Middle frontal gyrus (tissue), 1 donor: ENCODE results near the gene ID2.
A peak's percentile ranks its signal among the peaks of the same experiment; 100 is the strongest.

Experiments used
- DNase-seq: peaks from one replicate; pipeline ENCODE4 v3.0.0-alpha.2; 2015; ENCODE audit warnings: low spot score; ENCODE audit errors: extremely low spot score

The ID2 gene

DNA sequence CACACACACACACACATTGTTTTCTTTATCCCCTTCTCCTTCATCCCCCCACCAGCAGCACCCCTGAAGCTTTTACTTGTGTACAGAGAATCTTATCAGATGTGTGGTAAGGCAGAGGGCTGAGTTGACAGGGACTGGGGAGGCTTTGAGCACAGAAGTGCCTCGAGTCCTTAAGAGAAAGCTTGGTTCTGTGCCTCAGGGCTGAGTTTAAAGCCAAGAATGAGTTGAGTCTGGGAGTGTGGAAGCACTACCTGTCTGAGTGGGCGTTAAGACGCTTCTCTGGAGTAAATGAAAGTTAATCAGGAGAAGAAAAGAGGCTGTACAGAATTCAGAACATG lies 2.7 kb downstream of the ID2 start:
- no peak for DNase-seq

DNA sequence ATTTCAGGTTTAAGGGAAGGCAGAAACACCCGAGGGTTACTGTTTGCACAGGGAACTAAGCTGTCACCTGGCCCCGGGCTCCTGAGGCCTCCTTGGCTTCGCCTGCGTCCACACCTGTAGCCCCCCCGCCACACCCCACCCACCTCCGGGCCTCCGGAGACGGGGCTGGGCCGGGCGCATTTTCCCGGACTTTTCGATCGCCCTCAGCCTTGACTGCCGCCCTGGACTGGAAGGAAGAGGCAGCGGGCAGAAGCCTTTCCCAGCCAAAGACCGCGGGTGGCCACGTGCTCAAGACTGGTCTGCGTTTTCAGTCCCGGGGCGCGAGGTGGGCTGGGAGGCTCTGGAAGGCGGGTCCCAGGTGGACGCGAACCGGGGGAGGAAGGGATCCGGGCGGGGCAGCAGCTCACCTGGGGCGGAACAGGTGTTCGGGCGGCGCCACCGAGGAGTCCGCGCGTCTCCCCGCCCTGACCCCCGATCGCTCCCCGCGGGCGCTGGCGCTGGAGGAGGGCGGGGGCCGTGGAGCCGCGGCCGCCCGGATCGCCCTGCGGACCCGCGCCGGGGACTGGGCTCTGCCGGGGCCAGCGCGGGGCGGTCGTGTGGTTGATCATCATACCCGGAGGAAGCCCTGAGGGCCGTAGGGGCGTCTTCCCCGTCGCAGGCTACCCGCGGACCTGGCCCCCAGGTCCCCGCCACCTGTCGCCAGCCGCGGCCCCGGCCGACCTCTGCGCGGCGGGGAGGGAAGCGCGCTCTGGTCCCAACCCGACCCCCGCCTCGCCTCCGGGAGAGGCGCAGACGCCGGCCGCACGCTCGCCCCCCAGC lies 3.2 kb downstream of the ID2 start:
- DNase-seq, result no peak

DNA sequence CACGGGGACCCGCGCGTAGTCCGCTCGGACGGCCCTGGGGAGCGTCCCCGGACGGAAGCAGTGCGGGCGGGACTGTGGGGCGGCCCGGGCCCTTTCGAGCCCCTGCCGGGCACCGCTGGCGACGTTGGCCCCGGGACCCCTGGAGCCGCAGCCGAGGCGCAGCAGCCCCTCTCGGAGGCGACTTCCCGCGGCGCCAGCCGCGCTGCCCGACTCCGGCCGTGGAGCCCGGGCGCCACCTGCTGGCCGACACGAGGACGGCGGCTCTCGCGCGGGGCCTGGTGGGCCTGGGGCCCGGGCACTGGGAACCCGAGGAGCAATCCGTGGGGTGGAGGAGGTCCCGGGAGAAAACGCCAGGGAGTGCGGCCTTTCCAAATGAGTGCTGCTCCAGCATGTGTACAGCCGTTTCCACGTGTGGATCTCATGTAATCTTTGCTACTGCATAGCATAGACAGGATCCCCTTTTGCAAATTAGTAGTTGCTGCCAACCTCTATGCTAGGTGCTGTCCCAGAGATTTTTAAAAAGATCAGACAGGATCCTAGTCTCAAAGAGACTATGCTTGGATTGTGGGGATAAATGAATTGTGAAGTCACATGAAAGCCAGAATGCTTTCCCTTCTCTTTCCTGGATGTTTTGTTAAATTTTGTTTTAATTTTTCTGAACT lies 4.0 kb downstream of the ID2 start:
- peak; percentile 51 for DNase-seq

DNA sequence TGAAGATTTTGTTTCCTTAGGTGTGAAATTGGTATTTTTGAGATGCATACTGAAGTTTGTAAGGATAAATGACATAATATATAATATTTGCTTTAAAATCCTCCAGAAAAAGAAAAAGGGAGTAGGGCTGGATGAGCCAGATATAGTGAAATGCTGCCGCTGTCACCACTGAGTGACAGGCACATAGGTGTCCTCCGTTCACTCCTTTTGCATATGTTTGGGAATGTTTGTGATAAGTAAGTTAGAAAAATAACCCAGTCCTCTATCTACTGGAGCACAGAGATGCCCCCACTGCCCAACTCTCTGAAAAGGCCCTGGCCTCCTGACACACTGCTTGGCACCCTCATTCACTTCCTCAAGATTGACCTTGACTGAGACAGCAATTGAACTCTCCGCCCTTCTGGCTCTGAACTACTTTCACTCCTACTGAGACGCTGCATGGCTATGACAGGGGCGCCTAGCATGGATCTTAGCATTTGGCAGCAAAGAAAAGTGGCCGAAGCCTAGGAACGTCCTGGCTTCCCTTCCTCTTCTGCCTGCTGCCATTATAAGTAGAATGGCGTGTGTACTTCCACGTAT lies 10.1 kb downstream of the ID2 start:
- no peak for DNase-seq

DNA sequence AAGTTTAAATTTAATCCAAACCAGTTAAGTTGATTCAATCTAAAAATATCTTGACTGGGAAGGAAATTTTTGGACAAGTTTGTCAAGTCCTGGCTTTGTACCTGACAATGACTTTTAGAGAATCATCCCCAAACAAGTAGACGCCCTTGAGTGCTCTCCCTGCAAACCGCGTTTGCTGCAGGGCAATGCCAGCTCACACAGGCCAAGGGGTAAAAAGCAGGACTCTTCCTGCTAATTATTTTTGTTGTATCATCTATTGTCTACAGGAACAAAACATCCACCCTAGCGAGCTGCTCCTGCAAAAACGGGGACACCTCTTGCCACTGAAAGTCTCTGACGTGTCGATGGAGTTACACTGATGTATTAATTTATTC lies 10.9 kb downstream of the ID2 start:
- no peak for DNase-seq

DNA sequence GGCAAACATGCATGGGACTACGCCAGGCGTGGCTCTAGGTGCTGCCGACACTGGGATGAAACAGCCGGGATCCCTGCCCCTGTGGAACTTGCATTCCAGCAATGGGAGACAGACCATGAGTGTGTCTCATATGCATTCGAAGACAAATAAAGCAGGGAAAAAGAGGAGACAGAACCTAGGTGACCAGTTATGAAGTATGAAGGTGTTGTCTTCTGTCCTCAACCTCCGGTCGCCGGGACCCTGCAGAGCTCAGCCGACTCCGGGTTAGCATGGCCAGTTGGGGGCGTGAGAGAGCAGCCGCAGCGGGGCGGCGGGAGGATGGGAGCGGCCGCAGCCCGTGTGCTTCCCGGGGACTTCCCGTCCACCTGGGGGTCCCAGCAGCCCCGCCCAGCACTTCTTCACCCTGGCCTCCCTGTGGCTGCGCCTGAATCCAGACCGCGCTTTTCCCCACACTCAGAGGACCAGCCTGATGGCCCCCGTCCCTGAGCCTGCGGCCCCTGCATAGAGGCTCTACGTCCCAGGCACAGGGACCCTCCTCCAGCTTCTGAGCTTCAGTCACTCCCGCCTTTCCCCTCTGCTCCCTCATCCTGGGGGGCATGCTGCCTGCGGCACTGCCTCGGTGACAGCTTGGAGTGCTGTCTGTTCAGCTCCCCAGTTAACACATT lies 11.4 kb downstream of the ID2 start:
- no peak for DNase-seq

DNA sequence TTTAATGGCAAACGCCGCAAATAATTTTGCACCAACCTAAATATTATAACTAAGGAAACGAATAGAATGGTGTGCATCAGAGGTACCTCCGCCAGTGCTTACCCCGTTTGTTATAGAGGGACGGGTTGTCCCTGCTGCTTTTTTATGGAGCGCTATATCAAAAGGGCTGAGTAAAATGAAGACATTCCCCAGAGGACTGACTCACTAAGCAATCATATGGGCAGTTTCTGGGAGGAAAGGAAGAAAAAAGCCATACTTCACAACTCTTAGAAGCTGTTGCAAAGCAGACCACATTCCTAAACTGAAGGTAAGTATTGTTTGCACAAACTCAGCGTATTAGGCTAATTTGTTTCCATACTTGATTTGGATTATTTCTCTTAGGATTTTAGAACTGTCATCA lies 12.9 kb downstream of the ID2 start:
- DNase-seq, result no peak

DNA sequence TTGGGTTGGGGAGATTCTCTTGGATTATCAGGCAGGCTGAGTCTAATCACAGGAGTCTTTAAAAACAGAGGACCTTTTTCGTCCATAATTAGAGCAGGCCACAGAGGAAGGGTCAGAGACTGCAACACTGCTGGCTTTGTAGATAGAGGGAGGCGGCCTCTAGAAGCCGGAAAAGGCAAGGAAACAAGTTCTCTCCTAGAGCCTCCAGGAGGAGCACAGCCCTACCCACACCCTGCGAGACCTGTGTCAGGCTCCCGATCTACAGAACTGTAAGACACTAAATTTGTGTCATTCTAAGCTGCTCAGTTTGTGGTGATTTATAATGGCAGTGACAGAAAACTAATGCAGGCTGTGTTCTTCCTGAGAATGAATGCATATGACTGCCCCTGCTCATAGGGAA lies 15.3 kb downstream of the ID2 start:
- DNase-seq, result no peak

DNA sequence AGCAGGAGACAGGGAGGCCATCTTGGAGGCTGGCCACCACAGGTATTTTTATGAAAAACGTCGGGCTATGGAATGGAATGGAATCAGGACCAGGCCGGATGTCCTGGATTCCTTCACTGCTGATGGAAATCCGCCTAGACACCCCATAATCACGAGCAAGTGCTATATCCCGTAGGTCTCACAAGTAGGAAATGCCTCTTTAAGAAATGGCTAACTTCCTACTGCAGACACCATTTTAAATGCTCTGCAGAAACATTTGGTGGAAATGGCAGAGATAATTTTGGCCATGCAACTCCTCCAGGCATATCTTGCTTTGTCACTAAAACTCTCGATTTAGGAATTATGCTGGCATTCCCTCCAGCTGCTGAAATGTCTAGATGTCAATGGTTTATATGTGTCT lies 18.0 kb downstream of the ID2 start:
- DNase-seq, result no peak

DNA sequence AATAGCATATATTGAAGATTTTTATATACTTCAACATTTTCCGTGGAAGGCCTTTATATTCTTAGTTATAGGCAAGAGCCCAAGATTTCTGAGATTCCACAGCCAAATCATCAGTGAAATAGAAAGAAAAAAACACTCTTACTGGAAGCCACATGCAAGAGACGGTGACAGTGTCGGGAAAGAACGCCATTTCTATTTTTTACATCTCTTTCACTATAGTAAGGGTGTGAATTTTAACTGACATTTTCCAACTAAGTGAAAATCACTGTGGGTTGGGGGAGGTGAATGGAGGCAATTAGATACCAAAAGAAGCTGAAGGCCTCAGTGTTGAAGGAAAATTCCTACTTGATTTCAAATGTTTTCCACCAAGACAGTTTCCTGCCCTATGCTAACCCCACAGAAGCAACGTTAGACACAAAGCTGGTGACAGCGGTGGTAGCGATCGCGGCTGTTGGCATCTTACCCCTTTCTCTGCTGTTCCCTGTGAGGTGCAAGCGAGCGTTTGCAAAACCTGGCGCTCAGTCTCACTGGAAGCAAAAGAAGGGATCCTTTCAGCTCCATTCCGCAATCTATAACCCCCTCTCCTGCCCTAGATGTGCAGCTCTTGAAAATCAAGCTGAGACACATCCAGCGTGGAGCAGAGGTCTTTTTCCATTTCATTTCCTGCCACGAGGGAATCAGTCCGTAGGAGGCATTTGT lies 20.0 kb downstream of the ID2 start:
- no peak for DNase-seq

DNA sequence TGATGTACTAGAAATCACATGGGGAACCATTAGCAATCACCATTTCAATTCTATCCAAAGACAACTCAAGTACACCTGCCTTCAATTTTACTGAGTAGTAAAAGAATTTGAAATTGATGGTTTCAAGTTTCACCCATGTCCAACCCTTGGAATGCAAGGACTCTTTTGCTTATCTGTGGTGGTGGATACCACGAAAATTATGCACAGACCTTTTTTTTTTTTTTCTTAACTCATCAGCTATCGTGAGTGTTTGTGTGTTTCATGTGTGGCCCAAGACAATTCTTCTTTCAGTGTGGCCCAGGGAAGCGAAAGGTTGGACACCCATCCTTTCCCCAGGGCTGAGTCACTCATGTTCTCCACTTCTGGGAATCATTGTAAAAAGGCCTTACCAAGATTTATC lies 23.1 kb downstream of the ID2 start:
- DNase-seq, result no peak

DNA sequence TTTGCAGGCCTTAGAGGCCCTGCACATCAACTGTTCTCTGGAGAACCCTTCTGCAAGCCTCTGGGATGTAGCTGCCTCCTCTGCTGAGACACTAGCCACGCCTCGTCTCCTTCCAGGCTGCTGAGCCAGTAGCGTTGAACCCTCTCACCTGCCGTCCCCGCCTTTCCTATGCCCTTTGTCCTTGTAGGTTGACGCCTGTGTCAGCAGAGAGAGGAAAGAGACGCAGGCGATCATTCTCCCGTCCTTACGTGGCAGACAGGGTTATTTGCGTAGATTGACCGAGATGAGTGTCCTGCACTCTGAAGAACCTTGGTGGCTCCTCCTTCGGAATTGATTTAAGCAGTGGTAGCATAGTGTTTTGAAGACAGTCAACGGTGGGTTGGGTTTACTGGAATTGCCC lies 27.8 kb downstream of the ID2 start:
- no peak for DNase-seq

DNA sequence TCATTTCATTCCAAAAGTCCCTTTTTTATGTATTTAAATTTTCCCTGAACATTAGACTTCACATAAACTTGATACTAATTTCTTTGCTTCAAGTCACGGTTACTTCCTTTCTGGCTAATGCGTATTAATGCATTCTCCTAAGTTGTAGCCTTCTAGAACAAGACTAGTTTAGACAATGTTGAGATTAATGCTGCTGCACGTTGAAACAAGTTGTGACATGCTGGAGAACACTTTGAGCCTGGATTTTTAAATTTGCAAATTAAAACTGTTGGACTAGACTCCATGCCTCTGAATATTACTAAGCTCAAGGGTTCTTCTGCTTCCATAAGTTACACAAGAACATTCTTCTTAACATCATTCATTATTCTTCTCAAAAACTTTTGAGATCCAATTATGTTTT lies 29.1 kb downstream of the ID2 start:
- DNase-seq, result no peak

DNA sequence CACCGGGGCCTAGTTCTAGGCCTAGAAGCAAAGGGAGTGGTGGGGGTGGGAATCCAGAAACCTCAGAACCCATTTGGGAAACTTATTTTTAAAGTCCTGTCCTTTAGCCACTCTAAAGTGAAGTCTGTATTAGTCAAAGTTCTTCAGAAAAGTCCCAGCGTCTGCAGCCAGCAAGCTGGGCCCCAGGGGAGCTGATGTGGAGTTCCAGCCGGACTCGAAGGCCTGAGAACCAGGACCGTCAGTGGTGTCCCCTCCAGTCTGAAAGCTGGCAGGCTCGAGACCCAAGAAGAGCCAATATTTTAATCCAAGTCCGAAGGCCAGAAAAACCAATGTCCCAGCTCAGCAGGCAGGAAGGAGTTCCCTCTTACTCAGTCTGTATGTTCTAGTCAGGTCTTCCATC lies 32.4 kb downstream of the ID2 start:
- no peak for DNase-seq

DNA sequence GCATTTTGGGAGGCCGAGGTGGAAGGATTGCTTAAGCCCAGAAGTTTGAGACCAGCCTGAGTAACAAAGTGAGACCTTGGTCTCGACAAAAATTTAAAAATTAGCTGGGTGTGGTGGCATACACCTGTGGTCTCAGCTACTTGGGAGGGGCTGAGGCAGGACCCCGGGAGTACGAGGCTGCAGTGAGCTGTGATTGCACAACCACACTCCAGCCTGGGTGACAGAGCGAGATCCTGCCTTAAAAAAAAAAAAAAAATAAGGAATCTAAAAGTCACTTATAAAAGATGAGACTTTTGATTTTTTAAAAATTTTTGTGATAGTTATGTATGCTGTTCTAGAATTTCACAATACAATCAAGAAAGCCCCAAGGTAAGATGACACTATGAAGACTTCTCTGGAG lies 33.1 kb downstream of the ID2 start:
- DNase-seq, result no peak

DNA sequence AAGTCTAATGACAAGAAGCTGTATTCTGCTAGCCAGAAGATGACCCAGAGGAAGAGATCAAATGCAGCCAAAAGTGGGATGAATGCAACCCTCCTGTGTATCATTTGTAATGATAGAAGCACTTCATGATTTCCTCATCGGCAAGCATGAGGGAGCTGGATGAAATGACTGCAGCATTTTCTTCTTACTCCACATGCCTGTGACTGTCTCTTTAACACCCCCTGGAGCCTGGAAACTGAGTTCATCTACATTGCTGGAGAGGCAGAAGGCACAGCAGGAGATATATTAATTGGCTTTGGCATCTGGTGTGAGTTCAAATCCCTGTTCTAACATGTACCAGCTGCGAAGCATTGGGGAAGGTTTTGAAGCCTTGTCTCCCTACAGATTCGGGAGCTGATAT lies 37.7 kb downstream of the ID2 start:
- no peak for DNase-seq

DNA sequence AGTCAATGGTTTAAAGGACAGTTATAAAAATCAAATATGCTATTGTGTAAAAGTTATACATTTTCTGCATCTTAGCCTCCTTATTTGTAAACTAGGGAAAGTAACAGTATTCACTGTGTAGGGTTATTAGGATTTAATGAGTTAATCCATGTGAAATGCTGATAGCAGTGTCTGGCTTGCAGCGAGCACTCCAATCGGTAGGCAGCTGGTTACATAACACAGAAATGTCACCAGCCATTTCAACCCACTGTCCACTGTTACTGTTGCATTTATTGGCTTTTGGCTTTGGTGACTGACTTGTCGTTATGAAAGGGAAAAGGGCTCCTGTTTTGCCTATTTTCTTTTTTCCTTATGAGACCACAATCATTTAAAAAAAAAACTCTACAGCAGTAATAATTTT lies 38.9 kb downstream of the ID2 start:
- no peak for DNase-seq

DNA sequence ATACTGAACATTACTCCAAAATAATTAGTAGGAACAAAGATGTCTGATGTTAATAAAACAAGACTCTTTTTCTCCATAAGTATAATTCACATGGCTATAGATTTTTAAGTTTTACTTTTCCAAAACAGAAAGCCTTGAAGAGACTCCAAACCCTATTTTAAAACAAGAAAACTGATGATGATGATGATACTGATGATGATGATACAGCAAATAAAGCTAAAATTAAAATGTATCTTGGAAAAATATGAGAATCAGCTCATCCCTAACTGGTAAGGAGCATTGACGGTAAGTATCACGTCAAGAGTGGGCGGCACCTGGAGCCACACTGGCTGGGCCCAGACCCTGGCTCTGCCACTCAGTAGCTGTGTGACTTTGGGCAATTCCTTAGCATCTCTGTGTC lies 39.6 kb downstream of the ID2 start:
- no peak for DNase-seq

DNA sequence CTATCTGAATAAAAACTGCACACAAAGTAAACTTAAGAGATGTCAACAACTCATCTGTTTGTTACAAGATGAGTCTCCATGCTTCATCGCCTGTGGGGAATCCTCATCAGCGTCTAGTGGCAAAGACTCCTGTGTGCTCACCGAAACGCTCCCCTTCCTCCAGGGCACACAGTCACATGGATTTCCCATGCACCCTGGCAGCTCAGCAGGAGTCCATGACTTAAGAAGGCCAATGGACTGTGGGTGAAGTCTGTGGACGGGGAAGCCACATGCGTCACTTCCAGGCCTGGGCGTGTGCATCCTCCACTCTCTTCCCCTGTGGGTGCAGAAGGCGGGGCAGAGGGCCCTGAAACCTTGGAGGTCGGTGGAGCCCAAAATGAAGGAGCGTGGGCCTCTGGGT lies 41.1 kb downstream of the ID2 start:
- no peak for DNase-seq

DNA sequence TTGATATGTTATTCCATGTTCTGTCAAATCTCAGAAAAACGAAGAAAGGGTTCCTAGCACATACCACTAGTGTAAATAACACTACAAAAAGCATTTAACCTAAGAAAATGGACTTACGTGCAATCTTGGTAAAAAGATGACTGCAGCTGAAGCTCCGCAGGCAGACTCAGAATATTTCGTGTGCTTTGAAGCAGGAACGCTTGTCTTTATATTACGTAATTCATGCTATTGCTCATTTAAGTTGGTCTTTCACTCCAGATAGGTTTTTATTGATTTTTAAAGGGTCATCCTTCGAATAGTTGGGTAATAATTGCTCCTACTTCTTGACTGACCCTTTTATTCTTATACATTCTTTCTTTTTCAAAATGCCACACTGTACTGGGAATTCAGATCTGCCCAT lies 44.0 kb downstream of the ID2 start:
- no peak for DNase-seq

DNA sequence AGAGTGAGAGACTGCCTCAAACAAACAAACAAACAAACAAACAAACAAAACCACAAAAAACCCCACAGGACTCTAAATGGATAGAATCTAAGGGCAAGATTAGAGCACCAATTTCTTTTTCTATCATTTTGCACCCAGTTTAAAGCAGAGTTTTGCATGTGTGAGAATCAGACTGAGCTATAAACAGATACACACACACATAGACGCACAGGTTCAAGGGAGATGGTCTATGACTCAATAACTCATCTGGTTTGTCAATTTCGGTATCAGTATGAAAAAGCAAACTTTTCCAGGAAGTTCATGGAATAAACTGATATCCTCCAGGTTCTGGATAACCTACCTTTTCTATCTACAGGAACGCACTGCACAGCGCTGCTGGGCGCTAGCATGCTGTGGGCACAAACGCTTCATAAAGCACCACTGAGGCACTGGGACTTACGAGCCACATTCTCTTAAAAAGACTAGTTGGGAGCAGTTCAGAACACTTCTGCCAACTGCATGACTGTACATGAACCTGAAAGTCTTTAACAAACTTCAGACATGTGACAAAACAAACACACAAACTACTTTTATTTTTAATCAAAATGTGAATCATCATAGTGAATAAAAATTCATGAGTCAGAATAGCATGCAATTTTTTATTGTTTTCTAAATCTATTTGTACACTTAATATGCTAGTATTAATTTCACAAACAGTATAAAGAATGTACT lies 46.6 kb downstream of the ID2 start:
- DNase-seq, result no peak
